NCI-H82 (cell line): ENCODE measurements around the gene GLI1.
"Not testable (repeated sequence)": the region's sequence is repeated elsewhere in the genome, so short reads cannot be mapped to it uniquely, and the experiment has no call there.

ENCODE experiments used
- DNase-seq: peaks from one replicate; lab custom pipeline; 2025; lab: John Stamatoyannopoulos, UW

GLI1 gene

DNA sequence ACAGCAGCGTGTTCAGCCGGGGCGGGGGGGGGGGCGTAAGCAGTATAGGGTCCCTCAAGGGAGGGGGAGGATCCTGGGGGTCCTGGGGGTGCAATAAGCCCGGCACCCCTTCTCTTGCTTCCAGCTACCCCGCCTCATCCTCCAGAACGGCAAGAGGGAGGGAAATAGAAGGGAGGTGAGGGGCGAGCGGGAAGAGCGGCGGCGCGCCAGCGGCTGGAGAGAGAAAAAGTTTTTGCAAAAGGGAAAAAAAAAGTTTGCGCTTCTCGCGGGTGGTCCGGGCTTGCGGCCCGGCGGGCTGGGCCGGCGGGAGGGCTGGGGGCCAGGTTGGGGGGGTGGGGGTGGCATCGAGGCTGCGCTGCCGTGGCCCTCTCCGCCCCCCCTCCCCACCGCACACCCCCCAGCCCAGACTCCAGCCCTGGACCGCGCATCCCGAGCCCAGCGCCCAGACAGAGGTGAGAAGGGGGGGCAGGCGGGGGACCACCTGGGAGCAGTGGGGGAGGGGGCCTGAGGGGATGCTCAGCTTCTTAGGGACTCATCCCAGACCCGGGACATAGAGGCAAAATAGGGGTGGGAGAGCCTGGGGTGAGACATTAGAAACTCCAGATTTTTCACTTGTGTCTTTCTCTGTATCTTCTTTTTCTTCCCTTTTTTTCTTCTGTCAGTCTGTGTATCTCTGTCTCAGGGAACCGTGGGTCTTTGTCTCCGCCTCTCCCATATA is at the start of gene GLI1:
Gene GLI1 (plus strand): TSS at position 36 of the 718 bp plus-strand sequence. CDS start 3,907 bp downstream, outside the sequence.
- DNase-seq = peak; percentile 56

DNA sequence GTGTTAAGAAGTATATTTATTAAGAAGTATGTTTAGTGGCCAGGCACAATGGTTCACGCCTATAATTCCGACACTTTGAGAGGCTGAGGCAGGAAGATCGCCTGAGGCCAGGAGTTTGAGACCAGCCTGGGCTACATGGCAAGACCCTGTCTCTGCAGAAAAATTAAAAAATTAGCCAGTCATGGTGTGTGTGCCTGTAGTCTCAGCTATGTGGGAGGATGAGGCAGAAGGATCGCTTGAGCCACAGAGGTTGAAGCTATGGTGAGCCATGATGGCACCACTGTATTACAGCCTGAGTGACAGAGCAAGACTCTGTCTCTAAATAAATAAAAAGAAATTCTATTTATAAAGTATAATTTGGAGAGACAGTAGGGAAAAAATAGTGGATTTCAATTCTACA is 49.1 kb upstream of the GLI1 start:
- no peak for DNase-seq

DNA sequence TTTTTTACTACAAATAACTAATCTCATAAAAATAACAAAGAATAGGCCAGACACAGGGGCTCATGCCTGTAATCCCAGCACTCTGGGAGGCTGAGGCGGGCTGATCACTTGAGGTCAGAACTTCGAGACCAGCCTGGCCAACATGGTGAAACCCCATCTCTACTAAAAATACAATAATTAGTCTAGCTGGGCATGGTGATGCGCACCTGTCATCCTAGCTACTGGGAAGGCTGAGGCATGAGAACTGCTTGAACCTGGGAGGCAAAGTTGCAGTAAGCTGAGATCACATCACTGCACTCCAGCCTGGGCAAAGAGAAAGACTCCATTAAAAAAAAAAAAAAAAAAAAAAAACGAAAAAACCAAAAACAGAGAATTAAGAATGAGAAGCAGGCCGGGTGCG is 45.4 kb upstream of the GLI1 start:
- DNase-seq = not testable (repeated sequence)

DNA sequence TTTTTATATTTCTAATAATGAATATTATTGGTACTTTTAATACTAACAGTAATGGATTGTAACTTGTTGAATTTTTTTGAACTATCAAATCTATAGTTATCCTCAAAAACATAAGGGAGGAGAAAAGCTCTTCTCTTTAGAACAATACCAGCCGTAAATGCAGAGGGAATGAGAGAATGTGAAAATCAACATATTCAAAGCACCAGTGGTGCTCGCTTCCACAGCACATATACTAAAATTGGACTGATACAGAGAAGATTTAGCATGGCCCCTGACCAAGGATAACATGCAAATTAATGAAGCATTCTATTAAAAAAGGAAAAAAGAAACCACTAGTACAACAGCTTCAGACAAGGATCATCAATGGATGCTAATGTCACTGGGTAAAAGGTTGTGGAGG is 44.5 kb upstream of the GLI1 start:
- DNase-seq = no peak

DNA sequence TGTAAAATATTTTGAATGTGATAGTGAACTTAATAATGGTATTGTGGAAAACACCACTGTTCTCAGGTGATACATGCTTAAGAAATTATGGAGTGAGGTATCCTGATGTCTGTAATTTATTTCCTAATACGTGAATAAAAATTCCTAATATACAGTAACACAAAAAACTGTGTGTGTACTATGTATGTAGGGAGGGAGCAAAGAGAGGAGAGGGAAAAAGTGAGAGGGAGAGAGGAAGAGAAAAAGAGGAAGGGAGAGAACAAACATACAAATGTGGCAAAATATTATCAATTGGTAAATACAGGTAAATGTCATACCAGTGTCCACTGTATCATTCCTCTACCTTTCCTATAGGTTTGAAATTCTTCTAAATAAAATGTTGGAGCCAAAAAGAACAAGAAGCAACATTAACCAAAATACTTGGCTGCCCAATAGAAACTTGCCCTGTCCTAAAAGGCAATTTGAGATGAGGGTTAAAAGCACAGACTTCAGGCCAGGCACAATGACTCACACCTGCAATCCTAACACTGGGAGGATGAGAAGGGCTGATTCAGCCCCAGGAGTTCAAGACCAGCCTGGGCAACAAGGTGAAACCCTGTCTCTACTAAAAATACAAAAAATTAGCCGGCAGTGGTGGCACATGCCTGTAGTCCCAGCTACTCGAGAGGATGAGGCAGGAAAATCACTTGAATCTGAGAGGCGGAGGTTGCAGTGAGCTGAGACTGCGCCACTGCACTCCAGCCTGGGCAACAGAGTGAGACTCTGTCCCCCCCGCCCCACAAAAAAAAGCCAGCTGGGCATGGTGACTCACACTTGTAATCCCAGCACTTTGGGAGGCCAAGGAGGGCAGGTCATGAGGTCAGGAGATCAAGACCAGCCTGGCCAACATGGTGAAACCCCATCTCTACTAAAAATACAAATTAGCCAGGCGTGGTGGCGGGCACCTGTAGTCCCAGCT is 43.3 kb upstream of the GLI1 start:
- no peak for DNase-seq

DNA sequence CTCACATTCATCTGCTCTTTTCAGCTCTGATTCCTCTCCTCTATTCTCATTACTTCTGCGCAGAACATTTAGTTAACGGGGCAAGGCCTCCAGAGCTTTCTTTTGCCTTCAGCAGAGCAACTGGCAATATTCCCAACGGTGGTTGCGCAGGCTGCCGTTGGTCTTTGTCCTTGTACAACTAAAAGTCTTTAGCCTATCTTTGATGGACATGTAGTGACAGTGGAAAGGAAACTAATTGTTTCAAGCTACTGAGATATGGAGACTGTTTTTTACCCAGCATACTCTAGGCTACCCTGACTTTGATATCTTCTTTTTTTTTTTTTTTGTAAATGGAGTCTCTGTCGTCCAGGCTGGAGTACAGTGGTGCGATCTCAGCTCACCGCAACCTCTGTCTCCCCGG is 41.3 kb upstream of the GLI1 start:
- DNase-seq = no peak

DNA sequence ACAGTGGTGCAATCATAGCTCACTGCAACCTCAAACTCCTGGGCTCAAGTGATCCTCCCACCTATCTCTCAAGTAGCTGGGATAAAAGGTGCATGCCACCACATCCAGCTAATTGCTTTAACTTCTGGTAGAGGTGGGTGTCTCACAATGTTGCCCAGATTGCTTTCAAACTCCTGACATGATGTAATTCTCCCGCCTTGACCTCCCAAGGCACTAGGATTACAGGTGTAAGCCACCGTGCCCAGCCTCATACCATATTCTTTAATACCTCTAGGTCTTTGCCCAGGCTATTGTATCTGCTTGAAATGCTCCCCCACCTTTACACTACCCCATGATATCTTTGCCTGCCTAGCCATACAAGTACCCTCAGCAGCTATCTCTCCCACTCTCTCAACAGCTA is 40.1 kb upstream of the GLI1 start:
- no peak for DNase-seq

DNA sequence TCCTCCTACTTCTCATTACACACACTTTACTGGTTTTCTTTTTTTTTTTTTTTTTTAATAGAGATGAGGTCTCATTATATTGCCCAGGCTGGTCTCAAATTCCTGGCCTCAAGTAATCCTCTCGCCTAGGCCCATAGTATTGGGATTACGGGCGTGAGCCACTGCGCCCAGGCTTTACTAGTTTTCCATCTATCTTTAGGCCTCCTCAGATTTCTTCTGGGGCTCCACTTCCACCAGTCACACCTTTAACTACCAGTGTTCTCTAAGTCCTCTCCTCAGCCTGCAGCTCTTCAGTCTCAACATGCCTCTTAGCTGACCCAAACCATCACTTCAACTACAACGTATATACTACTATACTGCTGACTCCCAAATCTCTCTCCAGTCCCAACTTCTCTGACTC is 39.1 kb upstream of the GLI1 start:
- DNase-seq = no peak

DNA sequence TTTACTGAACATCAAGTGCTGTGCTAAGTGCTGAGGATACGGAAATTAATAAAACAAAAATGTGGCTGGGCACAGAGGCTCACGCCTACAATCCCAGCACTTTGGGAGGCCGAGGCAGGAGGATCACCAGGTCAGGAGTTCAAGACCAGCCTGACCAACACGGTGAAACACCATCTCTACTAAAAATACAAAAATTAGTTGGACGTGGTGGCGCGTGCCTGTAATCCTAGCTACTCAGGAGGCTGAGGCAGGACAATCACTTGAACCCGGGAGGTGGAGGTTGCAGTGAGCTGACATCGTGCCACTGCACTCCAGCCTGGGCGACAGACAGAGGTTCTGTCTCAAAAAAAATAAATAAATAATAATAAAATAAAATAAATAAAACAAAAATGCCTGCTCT is 32.6 kb upstream of the GLI1 start:
- DNase-seq = not testable (repeated sequence)

DNA sequence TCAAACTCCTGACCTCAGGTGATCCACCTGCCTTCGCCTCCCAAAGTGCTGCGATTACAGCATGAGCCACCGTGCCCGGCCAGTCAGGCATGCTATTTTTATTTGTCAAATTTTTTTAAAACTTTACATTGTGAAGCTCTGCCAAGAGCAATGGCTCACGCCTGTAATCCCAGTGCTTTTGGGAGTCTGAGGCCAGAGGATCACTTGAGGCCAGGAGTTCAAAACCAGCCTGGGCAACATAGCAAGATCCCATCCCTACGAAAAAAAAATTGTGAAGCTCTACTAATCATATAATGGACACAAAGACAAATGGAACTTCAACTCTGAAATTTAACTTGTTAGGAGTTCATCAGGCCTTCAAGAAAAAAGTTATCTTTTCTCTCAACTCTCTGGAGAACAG is 30.6 kb upstream of the GLI1 start:
- no peak for DNase-seq

DNA sequence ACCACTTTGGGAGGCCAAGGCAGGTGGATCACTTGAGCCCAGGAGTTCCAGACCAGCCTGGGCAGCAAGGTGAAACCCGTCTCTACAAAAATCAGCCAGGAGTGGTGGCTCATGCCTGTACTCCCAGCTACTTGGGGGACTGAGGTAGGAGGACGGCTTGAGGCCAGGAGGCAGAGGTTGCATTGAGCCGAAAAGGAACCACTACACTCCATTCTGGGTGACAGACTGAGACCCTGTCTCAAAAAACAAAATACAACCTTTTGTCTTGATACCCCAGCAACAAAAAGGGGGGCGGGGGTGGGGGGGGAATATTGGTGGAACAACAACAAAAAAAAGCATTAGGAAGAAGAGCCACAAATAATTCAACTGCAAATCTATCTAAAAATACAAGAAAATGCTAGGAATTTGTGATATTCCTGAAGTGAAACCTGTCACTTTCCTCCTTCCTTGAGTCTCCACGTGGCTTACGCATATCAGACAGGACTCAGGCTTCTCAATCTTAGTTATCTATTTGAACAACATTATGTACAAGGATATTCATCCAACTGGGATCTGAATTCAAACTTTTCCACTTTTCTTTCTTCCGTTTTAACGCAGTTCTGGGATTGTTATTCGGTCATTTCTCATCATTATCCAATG is 30.0 kb upstream of the GLI1 start:
- DNase-seq = no peak

DNA sequence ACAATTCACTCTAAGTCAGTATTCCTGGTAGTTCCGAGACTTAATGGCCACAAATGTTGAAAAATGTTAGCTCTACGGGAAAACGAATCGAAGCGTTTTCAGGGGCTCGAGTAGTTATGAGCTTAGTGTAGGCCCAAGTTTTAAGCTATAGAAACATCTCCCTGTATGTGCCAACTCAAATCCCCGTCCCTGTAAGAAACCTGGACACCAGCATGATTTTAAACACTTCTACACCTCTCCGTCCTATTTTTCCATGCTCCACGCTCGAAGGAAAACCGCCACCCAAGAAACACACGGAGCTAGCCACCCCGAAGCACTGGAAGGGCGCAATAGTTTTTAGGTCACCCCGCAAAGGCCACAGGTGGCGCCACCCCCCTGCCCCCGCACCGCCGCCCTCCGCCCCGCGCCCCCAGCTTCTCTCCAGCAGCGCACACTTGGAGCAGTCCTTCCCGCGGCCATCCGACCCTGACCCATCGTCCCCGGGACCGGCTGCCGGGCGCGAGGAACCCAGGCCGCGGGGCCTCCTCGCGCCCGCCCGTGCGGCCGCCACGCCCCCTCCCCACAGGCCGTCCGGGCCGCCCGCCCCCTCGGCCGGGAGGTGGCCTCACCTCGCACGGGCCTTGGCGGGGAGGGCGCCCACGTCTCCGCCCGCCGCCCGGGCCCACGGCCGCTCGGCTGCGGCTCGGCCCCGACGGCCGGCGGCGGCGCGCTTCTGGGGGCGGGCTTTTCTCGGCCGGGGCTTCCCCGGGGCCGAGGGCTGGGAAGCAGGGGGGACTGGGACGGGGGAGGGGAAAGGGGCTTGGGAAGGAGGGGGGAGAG is 29.3 kb upstream of the GLI1 start:
- DNase-seq = peak; percentile 57

DNA sequence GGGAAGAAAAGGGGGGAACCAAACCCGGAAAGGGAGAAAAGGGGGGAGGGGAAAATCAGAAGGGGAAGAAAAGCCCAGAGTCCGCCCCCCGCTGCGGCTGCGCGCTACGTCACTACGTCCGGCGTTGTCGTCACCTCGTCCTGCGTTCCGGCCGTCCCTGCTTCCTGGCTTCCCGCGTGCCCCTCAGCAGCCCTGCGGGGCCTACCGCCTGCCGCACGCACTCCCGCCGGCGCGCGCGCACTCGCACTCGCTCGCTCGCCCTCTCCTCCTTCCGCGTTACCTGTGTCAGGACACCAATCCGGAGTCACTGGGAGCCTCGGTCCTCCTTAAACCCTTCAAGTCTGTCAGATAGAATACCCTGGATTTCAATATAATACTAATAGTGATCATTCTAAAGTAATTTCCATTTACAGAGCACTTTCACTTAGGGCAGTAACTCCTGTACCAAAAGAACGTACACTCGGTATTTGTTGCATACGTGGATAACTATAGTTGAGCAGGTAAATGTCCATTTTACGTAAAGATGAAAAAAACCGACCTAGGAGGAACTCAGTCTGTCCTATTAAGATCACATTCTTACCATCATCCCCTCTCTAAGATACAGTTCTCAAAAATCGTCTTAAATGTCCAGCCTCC is 28.5 kb upstream of the GLI1 start, which contains the start of gene R3HDM2:
Gene R3HDM2 (minus strand): TSS at position 113 of the 636 bp plus-strand sequence. CDS start 120,615 bp downstream, outside the sequence.
- peak; percentile 98 for DNase-seq

DNA sequence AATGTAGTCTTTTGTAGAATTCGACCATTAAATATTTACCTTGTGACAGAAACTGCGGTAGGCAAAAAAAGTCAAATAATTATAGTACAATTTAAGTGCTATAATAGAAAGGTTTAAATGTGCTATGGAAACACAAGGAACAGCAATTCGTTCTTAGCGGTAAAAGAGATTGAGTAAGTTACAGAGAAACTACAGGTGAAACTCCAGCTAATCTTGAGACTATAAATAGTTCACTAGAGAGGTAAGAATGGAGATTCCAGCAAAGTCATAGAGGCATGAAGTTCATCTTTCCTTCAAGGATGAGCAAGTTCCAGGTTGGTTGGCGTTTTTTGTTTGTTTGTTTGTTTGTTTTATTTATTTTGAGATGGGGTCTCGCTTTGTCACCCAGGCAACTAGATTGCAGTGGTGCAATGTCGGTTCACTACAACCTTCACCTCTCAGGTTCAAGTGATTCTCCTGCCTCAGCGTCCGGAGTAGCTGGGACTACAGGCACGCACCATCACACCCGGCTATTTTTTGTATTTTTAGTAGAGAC is 27.9 kb upstream of the GLI1 start:
- no peak for DNase-seq

DNA sequence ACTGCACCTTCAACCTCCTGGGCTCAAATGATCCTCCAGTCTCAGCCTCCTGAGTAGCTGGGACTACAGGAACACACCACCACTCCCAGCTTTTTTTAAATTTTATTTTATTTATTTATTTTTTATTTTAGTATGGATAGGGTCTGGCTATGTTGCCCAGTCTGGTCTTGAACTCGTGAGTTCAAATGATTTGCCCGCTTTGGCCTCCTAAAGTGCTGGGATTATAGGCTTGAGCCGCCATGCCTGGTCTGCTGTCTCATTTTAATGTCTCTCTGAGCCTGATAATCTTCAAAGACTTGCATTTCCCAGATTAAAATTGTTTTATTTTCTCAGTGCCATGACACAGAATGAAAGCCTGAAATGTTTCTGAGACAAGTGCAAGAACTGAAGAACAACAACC is 26.2 kb upstream of the GLI1 start:
- DNase-seq = no peak

DNA sequence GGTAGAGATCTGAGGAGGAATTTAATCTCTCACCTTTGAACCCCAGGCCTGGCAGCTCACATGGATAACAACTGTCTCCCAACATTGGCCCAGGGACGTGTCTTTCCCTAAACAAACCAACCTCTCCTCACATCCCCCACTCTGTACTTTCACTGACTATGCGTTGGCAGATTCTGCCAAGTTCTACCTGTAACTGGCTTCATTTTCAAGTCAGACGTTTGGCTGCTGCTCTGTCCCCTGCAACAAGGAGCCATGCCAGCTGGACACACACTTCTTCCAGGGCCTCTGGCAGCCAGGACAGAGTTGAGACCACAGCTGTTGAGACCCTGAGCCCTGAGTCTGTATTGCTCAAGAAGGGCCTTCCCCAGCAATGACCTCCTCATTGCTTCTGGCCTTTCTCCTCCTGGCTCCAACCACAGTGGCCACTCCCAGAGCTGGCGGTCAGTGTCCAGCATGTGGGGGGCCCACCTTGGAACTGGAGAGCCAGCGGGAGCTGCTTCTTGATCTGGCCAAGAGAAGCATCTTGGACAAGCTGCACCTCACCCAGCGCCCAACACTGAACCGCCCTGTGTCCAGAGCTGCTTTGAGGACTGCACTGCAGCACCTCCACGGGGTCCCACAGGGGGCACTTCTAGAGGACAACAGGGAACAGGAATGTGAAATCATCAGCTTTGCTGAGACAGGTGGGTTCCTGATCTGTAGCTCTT is 24.9 kb upstream of the GLI1 start, which contains the start of gene INHBC:
Gene INHBC (plus strand): TSS at position 268 of the 707 bp plus-strand sequence. CDS start 103 bp downstream, at position 371.
- DNase-seq = no peak

DNA sequence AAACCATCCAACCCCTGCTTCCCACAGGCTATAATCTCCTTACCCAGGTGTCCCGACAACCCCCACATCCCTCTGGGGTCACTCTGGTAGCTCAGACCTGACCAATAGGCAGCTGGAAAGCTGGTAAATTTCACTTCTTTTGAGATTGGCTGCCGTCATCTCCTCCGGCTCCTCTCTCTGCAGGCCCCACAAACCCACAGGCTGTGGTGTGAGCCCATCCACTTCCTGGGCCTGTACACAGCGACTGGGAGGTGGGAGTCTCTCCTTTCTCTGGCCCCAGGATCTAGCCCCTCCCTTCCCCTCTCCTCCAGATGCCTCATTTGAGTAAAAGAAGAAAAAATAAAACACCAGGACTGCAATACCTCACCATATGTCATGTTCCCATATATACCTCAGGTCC is 24.3 kb upstream of the GLI1 start:
- DNase-seq = no peak

DNA sequence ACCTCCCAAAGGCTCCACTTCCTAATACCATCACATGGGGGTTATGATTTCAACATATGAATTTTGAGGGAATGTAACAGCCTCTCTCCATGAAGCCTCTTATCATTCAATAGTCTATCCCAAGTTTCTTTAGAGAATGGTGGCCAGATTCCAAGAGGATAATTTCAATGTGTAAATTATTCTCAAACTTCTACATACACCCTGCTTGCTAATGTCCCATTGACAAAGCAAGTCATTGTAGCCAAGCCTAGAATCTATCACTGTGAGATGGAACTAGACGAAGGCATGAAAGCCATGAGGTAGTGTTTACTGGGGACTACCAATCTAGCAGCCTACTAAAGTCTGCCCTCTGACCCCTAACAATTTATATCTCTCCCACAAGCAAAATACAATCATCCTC is 21.2 kb upstream of the GLI1 start:
- no peak for DNase-seq

DNA sequence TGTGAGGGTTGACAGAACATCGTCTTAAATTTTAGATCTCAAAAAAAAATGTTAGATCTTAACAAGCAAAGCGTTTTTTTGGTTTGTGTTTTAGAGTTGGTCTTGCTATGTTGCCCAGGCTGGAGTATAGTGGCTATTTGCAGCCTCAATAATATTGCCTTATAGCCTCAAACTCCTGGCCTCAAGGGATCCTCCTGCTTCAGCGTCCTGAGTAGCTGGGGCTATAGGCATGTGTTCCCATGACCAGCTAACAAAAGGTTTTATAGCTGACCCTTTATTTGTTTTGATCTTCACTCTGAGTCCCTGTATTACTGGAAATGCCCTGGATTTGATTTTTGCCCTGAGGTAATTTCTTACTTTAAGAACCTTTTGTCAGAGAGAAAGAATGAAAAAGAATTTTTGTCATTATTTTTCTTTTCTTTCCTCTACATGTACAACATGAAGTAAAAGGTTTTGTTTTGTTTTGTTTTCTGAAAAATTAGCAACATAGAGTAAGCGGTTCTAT is 19.8 kb upstream of the GLI1 start:
- no peak for DNase-seq

DNA sequence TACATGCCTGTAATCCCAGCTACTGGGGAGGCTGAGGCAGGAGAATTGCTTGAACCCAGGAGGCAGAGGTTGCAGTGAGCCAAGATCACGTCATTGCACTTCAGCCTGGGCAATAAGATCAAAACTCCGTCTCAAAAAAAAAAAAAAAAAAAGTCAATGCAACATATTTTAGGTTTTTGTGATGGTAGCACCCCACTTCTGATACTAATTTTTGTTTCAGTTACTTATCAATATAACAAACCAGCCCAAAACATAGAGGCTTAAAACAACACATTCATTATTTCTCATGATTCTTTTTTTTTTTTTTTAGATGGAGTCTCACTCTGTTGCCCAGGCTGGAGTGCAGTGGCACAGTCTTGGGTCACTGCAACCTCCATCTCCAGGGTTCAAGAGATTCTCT is 18.2 kb upstream of the GLI1 start:
- DNase-seq = not testable (repeated sequence)
